Measurements from ENCODE around the gene CACNA1D.

Gene CACNA1D

DNA sequence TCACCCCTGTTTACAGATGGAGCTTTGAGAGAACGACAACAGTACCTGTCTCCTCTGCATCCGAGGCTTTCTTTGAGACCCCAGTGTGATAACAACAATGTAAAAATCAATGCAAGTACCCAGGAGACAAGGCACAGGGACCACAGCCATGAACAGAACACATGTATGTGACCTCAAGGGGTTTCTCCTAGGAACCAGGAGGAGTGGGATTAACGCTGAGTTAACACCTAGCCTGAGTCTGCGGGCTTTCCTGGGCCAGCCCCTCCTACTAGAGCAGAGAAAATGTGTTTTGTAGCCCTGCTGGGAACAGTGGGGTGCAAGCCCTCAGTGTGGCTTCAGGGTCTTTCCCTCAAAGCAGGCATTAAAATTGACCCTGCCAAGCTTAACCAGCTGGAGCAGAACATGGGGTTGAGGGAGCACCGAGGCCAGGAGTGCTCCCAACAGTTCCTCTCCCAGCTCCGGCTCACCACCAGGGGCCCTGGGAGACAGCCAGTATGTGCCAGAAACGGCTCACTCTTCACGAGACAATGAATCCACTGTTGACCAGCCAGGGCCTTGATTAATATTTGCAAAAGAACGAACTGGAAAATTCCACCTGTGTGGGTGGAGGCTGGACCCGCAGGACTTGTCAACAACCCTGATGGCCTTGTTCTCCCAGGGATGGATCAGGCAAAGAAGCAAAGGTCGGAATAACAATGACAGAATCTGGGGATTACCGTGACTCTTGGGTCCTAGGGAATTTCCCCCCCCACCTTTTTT is 348.2 kb downstream of the CACNA1D start:
- H3K36me3 ChIP-seq (ENCODE audit: control insufficient read depth, insufficient read depth, low read length), result peaks cover 8% of the 10 kb centered on the region
- H3K27ac ChIP-seq (ENCODE audit: low read depth, low read length), result no peak overlapping the region
- H3K4me3 ChIP-seq (ENCODE audit: low read depth, low read length), result no peak overlapping the region
- peaks cover 37% of the 10 kb centered on the region for H3K4me1 ChIP-seq (ENCODE audit: control insufficient read depth, insufficient read depth, low read length)
- H3K27me3 ChIP-seq (ENCODE audit: control insufficient read depth, insufficient read depth, low read length), result peaks cover 17% of the 10 kb centered on the region
- no peaks in the 10 kb centered on the region for H3K9me3 ChIP-seq (ENCODE audit: control insufficient read depth, insufficient read depth, low read depth, low read length)
- H3K9ac ChIP-seq (ENCODE audit: low read length), result no peak overlapping the region

DNA sequence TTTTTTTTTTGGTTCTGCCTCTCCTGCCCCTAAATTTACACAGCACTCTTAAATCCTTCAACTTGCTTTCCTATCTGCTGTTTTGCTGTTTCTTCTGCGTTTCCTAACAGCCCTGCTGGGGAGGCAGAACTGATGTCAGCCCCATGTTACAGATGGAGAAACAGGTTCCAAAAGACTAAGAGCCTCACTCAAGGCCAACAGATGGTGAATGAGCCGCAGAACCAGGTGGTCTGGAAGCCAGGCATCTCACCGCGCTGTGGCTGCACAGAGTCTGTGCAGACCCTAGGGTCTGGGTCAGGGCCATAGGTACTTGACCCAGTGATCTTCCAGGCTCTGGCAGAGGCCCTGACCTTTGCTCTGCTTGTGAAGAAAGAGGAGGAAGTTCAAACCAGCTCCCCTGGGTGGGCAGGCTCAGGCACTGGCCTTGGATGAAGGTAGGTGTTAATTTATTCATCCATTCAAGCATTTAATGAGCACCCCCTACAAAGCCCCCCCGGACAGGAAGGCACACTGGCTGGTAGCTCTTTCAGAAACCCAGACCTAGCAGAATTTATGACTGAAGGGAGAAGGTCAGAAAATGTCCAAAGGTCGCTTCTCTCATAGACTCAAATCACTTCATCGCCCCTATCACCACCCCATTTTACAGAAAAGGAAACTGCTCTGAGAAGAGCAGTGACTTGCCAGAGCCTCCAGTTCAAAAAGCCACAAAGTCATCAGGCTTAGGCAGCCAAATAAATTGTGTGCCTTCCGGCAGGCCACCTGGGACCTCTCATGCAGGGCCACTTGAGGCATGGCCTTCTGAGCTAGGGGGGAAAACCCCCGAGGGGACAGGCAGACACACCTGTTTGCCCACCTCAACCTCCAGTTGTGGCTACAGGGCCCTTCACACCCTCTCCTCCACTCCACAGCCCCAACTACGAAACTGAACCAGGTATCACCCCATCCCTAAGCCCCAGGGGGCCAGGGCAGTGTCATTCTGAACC is 349.1 kb downstream of the CACNA1D start:
- Histone ChIP-seq H3K9ac (ENCODE audit: low read length) (no peak overlapping the region), H3K27ac (ENCODE audit: low read depth, low read length) (no peak overlapping the region), H3K4me3 (ENCODE audit: low read depth, low read length) (no peak overlapping the region), H3K36me3 (ENCODE audit: control insufficient read depth, insufficient read depth, low read length) (peaks cover 8% of the 10 kb centered on the region), H3K4me1 (ENCODE audit: control insufficient read depth, insufficient read depth, low read length) (peaks cover 37% of the 10 kb centered on the region), H3K27me3 (ENCODE audit: control insufficient read depth, insufficient read depth, low read length) (peaks cover 25% of the 10 kb centered on the region), H3K9me3 (ENCODE audit: control insufficient read depth, insufficient read depth, low read depth, low read length) (no peaks in the 10 kb centered on the region)

DNA sequence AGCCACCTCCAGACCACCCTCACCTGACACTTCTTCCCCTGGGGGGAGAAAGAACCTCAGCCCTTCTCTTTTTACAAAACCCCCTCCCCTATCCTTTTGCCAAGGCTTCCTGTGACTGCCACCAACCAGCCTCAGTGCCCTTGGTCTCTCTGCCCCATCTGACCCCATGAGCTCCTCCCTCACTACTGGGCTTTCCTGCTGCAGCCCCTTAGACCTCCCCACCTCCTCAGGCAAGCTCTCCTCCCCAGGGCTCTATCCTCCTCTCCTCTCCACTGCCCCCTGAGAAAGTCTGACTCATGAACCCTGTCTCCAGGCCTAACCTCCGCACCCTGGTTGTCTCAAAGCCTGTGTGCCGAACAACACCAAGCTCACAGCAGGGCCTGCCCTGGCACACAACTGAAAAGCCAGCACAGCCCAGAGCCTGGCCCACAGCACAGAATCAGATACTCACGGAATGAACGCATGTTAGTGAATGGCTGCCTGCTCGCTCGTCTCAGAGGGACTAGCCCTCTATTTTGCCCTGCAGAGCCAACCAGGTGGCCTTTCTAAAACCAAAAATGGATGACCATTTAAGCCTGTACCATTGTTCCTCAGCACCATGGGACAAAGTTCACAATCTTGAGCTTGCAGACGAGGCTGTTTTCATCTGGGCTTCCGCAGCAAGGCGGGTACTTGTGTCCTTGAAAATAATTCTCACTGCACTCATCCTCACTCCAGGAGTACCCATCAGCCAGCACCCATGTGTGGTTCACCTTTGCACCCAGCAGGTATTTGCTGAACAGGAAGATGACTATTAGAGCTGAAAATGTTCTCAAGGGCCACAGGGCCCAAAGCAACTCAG is 350.1 kb downstream of the CACNA1D start:
- no peak overlapping the region for H3K27ac ChIP-seq (ENCODE audit: low read depth, low read length)
- no peaks in the 10 kb centered on the region for H3K36me3 ChIP-seq (ENCODE audit: control insufficient read depth, insufficient read depth, low read length)
- H3K27me3 ChIP-seq (ENCODE audit: control insufficient read depth, insufficient read depth, low read length), result peaks cover 27% of the 10 kb centered on the region
- no peak overlapping the region for H3K4me3 ChIP-seq (ENCODE audit: low read depth, low read length)
- peaks cover 37% of the 10 kb centered on the region for H3K4me1 ChIP-seq (ENCODE audit: control insufficient read depth, insufficient read depth, low read length)
- H3K9me3 ChIP-seq (ENCODE audit: control insufficient read depth, insufficient read depth, low read depth, low read length), result no peaks in the 10 kb centered on the region
- H3K9ac ChIP-seq (ENCODE audit: low read length), result no peak overlapping the region

DNA sequence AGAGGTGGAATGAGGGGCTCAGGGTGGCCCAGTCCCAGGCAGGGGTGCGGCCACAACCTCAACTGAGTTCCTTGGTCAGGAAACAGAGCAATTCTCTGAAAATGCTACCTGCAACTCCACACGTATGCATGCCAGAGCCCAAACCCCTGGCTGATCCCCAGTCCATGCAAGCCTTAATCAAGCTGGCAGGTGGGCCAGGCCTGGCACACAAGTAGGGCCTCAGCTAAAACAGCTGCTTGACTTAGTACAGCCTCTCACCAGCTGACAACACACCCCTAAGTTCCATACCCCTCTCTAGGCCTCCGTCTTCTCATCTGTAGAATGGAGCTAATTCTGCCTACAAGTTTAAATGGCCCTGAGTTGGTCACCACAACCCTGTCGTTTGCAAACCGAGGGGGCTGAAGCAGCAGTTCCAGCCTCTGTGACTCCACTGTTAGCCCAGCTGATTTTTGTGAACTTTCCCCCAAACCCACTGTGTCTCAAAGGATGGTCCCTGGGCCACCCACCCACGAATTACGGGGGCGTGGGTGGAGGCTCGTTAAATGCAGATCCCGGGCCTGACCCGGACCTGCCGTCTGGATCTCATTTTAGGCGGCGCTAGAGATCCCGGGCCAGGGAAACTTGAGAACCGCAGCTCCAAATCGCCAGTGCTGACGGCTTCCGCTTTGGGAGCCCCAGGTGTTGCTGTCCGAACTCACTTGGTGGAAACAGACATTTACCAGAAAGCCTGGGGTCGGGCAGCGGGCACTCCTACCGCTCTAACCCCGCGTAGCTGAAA is 350.9 kb downstream of the CACNA1D start:
- peaks cover 27% of the 10 kb centered on the region for H3K27me3 ChIP-seq (ENCODE audit: control insufficient read depth, insufficient read depth, low read length)
- no peaks in the 10 kb centered on the region for H3K36me3 ChIP-seq (ENCODE audit: control insufficient read depth, insufficient read depth, low read length)
- peaks cover 37% of the 10 kb centered on the region for H3K4me1 ChIP-seq (ENCODE audit: control insufficient read depth, insufficient read depth, low read length)
- no peak overlapping the region for H3K27ac ChIP-seq (ENCODE audit: low read depth, low read length)
- peak overlapping the region; percentile 80 for H3K4me3 ChIP-seq (ENCODE audit: low read depth, low read length)
- H3K9me3 ChIP-seq (ENCODE audit: control insufficient read depth, insufficient read depth, low read depth, low read length), result no peaks in the 10 kb centered on the region
- peak overlapping the region; percentile 77 for H3K9ac ChIP-seq (ENCODE audit: low read length)

DNA sequence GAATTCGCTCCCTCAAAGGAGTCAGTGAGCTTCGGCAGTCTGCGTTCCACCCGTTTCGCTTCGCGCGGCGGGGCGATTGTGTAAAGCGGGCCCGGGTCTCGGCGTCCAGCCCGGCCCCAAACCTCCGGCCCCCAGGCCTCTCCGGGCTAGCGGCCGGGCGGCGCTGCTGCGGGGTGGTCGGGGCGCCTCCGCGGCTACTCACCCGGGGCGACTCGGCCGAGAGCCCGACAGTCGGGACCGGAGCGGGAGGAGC is 351.4 kb downstream of the CACNA1D start:
- H3K36me3 ChIP-seq (ENCODE audit: control insufficient read depth, insufficient read depth, low read length), result no peaks in the 10 kb centered on the region
- peaks cover 27% of the 10 kb centered on the region for H3K27me3 ChIP-seq (ENCODE audit: control insufficient read depth, insufficient read depth, low read length)
- peaks cover 37% of the 10 kb centered on the region for H3K4me1 ChIP-seq (ENCODE audit: control insufficient read depth, insufficient read depth, low read length)
- H3K9me3 ChIP-seq (ENCODE audit: control insufficient read depth, insufficient read depth, low read depth, low read length), result no peaks in the 10 kb centered on the region
- peak overlapping the region; percentile 80 for H3K4me3 ChIP-seq (ENCODE audit: low read depth, low read length)
- peak overlapping the region; percentile 77 for H3K9ac ChIP-seq (ENCODE audit: low read length)
- H3K27ac ChIP-seq (ENCODE audit: low read depth, low read length), result no peak overlapping the region

DNA sequence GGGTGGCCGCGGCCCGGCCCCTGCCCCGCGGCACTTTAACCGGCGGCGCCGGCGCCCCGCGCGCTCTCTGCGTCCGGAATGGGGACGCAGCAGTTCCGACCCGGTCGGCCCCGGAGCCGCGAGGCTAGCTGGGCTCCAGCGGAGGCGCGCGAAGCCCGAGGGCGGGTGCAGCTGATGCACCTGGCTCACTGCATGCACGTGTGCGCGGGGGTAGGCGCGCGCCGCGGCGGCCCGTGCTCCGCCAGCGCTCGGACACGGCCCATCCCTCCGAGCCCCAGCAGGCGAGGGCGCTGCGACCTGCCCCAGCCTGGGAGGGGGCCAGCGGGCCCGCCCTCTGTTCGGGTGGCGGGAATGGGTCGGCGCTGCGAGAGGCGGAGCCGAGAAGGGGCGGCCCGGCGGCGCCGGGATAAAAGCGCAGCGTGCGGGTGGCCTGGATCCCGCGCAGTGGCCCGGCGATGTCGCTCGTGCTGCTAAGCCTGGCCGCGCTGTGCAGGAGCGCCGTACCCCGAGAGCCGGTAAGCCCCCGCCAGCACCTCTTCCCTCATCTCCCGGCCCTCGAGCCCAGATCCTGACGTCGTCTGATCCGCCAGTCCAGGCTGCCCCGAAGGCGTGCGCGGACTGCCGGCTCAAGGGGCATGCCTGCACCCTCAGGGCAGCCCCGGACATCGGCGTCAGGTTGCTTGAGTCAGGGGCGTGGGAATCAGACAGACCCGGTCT is 351.9 kb downstream of the CACNA1D start, which contains the start of the genes CHDH and IL17RB:
TSS of gene CHDH (minus strand) at position 286 of the 717 bp plus-strand sequence. CDS start 22,411 bp downstream, outside the sequence.
TSS of gene IL17RB (plus strand) at position 435 of the 717 bp plus-strand sequence. CDS start at position 456, 21 bp downstream.
- Histone ChIP-seq H3K36me3 (ENCODE audit: control insufficient read depth, insufficient read depth, low read length) (no peaks in the 10 kb centered on the region), H3K27me3 (ENCODE audit: control insufficient read depth, insufficient read depth, low read length) (peaks cover 27% of the 10 kb centered on the region), H3K4me1 (ENCODE audit: control insufficient read depth, insufficient read depth, low read length) (peaks cover 37% of the 10 kb centered on the region), H3K9me3 (ENCODE audit: control insufficient read depth, insufficient read depth, low read depth, low read length) (no peaks in the 10 kb centered on the region), H3K4me3 (ENCODE audit: low read depth, low read length) (peak within 1 kb of the TSS; percentile 80), H3K9ac (ENCODE audit: low read length) (peak within 1 kb of the TSS; percentile 77), H3K27ac (ENCODE audit: low read depth, low read length) (no peak within 1 kb of the TSS)

DNA sequence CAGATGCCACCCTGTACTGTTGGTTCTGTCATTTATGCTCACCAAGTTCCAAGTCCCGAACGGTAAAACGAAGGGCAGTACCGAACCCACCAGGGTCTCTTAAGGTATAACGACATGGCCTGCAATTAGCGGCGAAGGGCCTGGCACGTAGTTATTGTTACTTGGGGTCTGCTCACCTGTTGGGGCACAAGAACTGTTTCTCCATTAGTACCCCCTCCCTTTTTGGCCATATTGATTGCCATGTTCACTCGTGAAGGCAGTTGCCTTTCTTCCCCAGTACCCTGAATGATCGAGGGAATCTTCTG is 352.4 kb downstream of the CACNA1D start:
- Histone ChIP-seq H3K27ac (ENCODE audit: low read depth, low read length) (no peak overlapping the region), H3K36me3 (ENCODE audit: control insufficient read depth, insufficient read depth, low read length) (no peaks in the 10 kb centered on the region), H3K9ac (ENCODE audit: low read length) (no peak overlapping the region), H3K4me1 (ENCODE audit: control insufficient read depth, insufficient read depth, low read length) (peaks cover 37% of the 10 kb centered on the region), H3K27me3 (ENCODE audit: control insufficient read depth, insufficient read depth, low read length) (peaks cover 27% of the 10 kb centered on the region), H3K9me3 (ENCODE audit: control insufficient read depth, insufficient read depth, low read depth, low read length) (no peaks in the 10 kb centered on the region), H3K4me3 (ENCODE audit: low read depth, low read length) (peak overlapping the region; percentile 80)

DNA sequence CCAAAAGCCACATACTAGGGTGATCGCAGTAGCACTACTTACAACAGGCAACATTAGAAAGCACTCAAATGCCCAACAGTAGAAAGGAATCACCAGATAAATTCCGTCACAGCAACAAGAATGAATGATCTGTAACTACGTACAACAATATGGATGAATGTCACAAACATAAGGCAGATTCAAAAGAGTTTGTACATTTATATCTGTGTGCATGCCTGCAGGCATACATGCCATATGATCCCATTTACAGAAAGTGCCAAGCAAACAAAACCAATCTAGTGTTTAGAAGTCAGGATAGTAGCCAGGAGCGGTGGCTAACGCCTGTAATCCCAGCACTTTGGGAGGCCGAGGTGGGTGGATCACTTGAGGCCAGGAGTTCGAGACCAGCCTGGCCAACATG is 355.5 kb downstream of the CACNA1D start:
- H3K4me1 ChIP-seq (ENCODE audit: control insufficient read depth, insufficient read depth, low read length), result peaks cover 9% of the 10 kb centered on the region
- no peak overlapping the region for H3K27ac ChIP-seq (ENCODE audit: low read depth, low read length)
- H3K36me3 ChIP-seq (ENCODE audit: control insufficient read depth, insufficient read depth, low read length), result no peaks in the 10 kb centered on the region
- H3K9ac ChIP-seq (ENCODE audit: low read length), result no peak overlapping the region
- no peak overlapping the region for H3K4me3 ChIP-seq (ENCODE audit: low read depth, low read length)
- H3K27me3 ChIP-seq (ENCODE audit: control insufficient read depth, insufficient read depth, low read length), result peaks cover 27% of the 10 kb centered on the region
- H3K9me3 ChIP-seq (ENCODE audit: control insufficient read depth, insufficient read depth, low read depth, low read length), result no peaks in the 10 kb centered on the region

DNA sequence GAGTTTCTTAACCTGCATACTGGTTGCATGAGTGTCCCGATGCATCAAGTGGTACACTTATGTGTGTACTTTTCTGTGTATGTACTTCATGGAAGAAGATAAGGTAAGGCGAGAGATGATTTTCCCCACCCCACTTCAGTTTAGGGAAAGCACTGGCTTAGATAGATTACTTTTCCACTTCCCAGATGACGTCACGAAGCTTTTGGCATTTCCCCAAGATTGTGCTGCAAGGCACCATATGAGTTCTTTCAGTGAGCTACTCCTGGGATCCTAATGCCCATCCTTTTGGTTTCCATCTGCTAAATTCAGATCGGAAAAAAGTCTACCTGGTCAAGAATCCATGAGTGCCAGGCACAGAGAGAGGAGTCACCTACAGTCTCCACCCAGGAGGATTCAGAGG is 356.5 kb downstream of the CACNA1D start:
- Histone ChIP-seq H3K4me1 (ENCODE audit: control insufficient read depth, insufficient read depth, low read length) (peaks cover 3% of the 10 kb centered on the region; the same call in 1 of the 2 replicates), H3K9me3 (ENCODE audit: control insufficient read depth, insufficient read depth, low read depth, low read length) (no peaks in the 10 kb centered on the region), H3K4me3 (ENCODE audit: low read depth, low read length) (no peak overlapping the region), H3K36me3 (ENCODE audit: control insufficient read depth, insufficient read depth, low read length) (no peaks in the 10 kb centered on the region), H3K27me3 (ENCODE audit: control insufficient read depth, insufficient read depth, low read length) (peaks cover 27% of the 10 kb centered on the region), H3K27ac (ENCODE audit: low read depth, low read length) (no peak overlapping the region), H3K9ac (ENCODE audit: low read length) (no peak overlapping the region)

DNA sequence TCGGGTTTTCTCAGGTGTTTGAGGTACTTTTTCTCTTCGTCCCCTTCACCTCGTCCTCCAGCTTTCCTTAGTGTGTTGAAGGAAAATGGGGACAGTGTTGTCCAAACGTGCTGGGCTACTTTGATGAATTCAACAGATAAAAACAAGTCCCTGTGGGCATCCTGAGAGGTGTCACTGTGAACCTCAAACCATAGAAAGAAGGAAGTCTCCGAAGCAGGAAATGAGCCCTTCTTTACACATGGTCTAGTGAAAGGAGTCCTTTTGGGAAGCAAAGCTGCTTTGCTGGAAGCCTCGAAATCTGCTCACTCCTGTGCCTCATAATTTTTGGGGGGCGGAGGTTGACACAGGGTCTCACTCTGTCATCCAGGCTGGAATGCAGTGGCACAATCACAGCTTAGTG is 362.6 kb downstream of the CACNA1D start:
- Histone ChIP-seq H3K4me1 (ENCODE audit: control insufficient read depth, insufficient read depth, low read length) (no peaks in the 10 kb centered on the region), H3K4me3 (ENCODE audit: low read depth, low read length) (no peak overlapping the region), H3K36me3 (ENCODE audit: control insufficient read depth, insufficient read depth, low read length) (peaks cover 19% of the 10 kb centered on the region), H3K9ac (ENCODE audit: low read length) (no peak overlapping the region), H3K27ac (ENCODE audit: low read depth, low read length) (no peak overlapping the region), H3K27me3 (ENCODE audit: control insufficient read depth, insufficient read depth, low read length) (no peaks in the 10 kb centered on the region), H3K9me3 (ENCODE audit: control insufficient read depth, insufficient read depth, low read depth, low read length) (no peaks in the 10 kb centered on the region)
